IPS-20b (cell line): ENCODE data around the gene HNRNPU.
A peak's percentile ranks its signal among the peaks of the same experiment; 100 is the strongest.
"Not testable (repeated sequence)": the region's sequence is repeated elsewhere in the genome, so short reads cannot be mapped to it uniquely, and the experiment has no call there.

Experiments used
- H3K27ac ChIP-seq: one replicate; pipeline ENCODE4 v1.5.1; 2013; ENCODE audit warnings: low read length
- H3K27me3 ChIP-seq: 2 replicates; pipeline ENCODE4 v1.6.1; 2013; ENCODE audit warnings: mild to moderate bottlenecking, low read length, inconsistent platforms; ENCODE audit not compliant: insufficient read depth
- H3K36me3 ChIP-seq: 2 replicates; pipeline ENCODE4 v1.6.1; 2013; ENCODE audit warnings: low read depth, mild to moderate bottlenecking, inconsistent platforms, low read length, moderate library complexity; ENCODE audit not compliant: insufficient read depth
- H3K4me1 ChIP-seq: 2 replicates; pipeline ENCODE4 v1.6.1; 2013; ENCODE audit warnings: mild to moderate bottlenecking, control low read depth, inconsistent platforms, low read length, moderate library complexity; ENCODE audit not compliant: insufficient read depth
- H3K4me3 ChIP-seq: 2 replicates; pipeline ENCODE4 v1.5.1; 2013; ENCODE audit warnings: mild to moderate bottlenecking, low read length, inconsistent platforms
- H3K9ac ChIP-seq: 2 replicates; pipeline ENCODE4 v1.6.1; 2013; ENCODE audit warnings: low read depth, mild to moderate bottlenecking, inconsistent platforms, low read length, moderate library complexity
- H3K9me3 ChIP-seq: 2 replicates; pipeline ENCODE4 v1.6.1; 2013; ENCODE audit warnings: mild to moderate bottlenecking, low read depth, low read length, inconsistent platforms; ENCODE audit not compliant: insufficient read depth

HNRNPU gene

DNA sequence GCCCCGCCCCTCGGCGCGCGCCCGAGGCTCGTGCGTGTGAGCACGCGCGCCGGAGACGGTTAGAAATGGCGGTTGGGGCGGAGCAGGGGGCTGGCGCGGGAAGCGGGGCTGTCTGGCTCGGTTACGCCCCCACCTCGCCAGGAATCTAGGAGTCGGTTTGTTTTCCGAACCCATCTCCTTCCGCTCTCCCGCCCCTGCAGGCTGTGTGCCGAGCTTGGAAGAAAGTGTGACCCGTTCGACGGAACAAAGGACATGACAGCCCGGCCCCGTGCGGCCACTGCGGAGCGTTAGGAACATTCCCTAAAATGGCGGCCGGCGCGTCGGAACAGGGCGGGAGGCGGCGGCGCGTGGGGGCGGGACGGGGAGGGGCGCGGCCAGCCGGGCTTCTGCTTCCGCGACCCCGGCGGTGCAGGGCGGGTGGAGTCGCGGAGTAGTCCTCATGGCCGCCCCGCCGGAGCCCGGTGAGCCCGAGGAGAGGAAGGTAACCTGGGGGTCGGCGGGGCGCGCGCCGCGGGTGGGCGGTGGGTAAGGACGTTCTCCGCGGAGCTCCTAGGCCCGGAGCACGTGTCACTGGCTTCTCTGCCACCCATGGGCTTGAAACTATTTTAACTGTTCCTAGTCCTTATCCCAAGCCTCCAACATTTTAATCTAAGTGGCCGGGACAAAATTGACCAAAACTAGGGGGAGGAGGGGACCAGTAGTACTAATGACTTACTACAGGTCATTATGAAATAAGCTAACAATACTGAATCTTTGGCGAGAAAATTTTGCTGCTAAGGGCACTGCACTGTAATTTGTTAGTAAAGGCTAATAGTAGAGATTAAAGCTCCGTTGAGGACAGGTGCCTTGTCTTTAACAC lies 28.8 kb downstream of the HNRNPU start, which contains the start of gene COX20:
Gene COX20 (plus strand): TSS at position 383 of the 859 bp plus-strand sequence. CDS start 57 bp downstream, at position 440.
- no peaks in the 10 kb centered on the region for H3K27me3 ChIP-seq
- peaks cover 17% of the 10 kb centered on the region for H3K36me3 ChIP-seq
- H3K9me3 ChIP-seq: no peaks in the 10 kb centered on the region
- H3K4me1 ChIP-seq: peaks cover 11% of the 10 kb centered on the region; the same call in 1 of the 2 replicates
- peak within 1 kb of the TSS; percentile 99 for H3K27ac ChIP-seq
- peak within 1 kb of the TSS; percentile 94 for H3K4me3 ChIP-seq
- peak within 1 kb of the TSS; percentile 96 for H3K9ac ChIP-seq

DNA sequence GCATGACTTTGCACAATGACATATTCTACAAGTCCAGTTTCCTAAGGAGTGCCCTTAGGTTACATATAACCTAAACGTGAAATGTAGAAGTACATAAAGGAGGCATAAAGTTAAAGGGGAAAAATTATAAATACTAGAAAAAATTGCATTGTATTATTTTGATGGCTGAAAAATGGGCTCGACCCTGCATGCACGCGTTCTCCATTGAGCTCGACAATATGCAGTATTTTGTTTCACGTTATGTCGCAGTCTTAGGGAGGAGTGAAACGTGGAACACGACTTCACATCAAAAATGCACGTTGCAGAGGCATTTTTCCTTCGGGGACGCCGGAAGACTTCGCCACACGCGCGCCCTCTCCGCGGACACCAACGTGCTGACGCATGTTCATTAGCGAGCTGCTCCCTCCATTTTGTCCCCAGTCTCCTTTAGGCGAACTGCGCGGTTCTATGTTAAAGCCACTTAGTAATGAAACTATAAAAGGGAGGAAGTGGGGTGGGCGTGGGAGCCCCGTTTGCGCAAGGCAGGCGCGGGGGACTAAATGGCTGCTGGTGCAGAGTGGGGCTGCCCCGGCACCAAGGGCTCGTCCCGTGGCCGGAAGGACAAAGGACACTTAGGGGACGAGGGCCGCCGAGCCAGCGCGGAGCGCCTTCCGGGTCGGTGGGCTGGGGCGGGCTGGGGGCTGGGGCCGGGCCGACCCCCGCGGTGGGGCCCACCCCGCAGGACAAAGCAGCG lies 29.6 kb downstream of the HNRNPU start:
- H3K4me1 ChIP-seq: peaks cover 11% of the 10 kb centered on the region; the same call in 1 of the 2 replicates
- peaks cover 9% of the 10 kb centered on the region for H3K36me3 ChIP-seq
- H3K27me3 ChIP-seq: no peaks in the 10 kb centered on the region
- H3K4me3 ChIP-seq: peak overlapping the region; percentile 94
- no peaks in the 10 kb centered on the region for H3K9me3 ChIP-seq
- peak overlapping the region; percentile 96 for H3K9ac ChIP-seq
- peak overlapping the region; percentile 99 for H3K27ac ChIP-seq

DNA sequence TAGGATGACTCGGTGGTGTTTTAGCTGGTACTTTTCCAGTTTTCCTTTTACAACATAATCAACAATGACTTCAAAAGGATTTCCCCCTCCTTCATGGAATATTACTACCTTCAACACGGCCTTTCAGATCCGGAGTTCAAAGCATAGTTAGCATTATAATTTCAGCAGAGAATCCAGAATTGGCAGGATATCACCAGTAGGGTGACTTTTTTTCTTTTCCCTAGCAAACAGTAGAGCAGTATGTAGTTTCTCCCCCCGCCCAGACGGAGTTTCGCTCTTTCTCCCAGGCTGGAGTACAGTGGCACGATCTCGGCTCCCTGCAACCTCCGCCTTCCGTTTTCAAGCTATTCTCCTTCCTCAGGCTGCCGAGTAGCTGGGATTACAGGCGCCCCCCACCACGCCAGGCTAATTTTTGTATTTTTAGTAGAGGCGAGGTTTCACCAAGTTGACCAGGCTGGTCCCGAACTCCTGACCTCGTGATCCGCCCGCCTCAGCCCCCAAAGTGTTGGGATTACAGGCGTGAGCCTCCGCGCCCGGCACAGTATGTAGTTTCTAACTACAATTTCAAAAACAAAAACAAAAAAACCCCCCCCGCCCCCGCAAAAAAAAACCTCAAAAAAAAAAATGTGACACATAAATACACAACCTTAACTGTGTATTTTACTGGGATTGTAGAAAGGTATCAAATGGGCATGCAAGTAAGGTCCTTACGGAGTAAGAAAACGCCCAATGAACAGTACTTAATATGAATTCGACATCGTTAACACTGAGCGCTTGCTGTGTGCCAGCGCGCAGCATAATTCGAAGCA lies 30.4 kb downstream of the HNRNPU start:
- H3K27ac ChIP-seq: peak overlapping the region; percentile 99
- H3K9me3 ChIP-seq: no peaks in the 10 kb centered on the region
- H3K4me3 ChIP-seq: peak overlapping the region; percentile 70
- peaks cover 5% of the 10 kb centered on the region; the same call in 1 of the 2 replicates for H3K36me3 ChIP-seq
- H3K27me3 ChIP-seq: no peaks in the 10 kb centered on the region
- peak overlapping the region; percentile 96 for H3K9ac ChIP-seq
- peaks cover 11% of the 10 kb centered on the region; the same call in 1 of the 2 replicates for H3K4me1 ChIP-seq

DNA sequence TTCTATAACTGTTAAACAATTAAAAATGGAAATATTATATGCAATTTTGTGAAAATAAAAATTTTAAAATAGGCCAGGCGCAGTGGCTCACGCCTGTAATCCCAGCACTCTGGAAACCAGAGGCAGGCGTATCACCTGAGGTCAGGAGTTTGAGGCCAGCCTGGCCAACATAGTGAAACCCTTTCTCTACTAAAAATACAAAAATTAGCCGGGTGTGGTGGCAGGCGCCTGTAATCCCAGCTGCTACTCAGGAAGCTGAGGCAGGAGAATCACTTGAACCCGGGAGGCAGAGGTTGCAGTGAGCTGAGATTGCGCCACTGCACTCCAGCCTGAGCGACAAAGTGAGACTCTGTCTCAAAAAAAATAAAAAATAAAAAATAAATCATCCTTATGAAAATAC lies 31.1 kb downstream of the HNRNPU start:
- H3K9me3 ChIP-seq, H3K27me3 ChIP-seq, H3K36me3 ChIP-seq, H3K27ac ChIP-seq: not testable (repeated sequence)
- Histone ChIP-seq H3K4me3 (peak overlapping the region; percentile 70; the same call in 1 of the 2 replicates), H3K9ac (peak overlapping the region; percentile 96; the same call in 1 of the 2 replicates), H3K4me1 (peaks cover 11% of the 10 kb centered on the region; the same call in 1 of the 2 replicates)

DNA sequence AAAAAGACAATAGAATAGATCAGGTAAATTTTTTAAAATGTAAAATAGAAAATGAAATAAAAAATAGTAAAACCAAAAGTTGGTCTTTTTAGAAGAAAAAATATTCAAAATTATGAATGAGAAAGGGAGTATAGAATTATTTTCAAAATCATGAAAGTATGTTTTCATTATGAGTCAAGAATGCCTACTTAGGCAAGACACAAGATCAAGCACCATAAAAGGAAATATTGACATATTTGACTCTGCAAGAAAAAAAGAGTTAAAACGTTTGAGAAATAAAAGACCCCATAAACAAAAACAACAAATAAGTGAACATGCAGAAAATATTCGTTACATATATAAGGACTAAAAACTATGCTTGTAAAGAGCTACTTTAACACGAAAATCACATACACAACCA lies 33.7 kb downstream of the HNRNPU start:
- Histone ChIP-seq H3K4me3 (no peak overlapping the region), H3K27ac (no peak overlapping the region), H3K9me3 (no peaks in the 10 kb centered on the region), H3K4me1 (peaks cover 7% of the 10 kb centered on the region; the same call in 1 of the 2 replicates), H3K36me3 (no peaks in the 10 kb centered on the region; the same call in 1 of the 2 replicates), H3K27me3 (no peaks in the 10 kb centered on the region), H3K9ac (no peak overlapping the region)

DNA sequence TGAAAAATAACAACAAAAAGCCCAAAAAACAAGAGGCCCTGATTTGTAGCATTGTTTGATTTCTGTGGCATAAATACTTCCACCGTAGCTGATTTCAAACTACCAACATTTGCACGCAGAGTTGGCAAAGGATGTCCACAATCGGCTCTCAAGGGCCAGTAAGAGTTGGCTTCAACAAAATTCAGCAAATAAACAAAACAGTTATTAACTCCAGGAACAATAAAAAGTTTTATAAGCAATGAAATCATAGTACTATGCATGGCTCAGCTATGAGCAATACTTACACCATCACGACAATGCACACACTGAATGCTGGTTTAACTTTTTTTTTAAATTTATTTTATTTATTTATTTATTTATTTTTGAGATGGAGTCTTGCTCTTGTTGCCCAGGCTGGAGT lies 37.6 kb downstream of the HNRNPU start:
- H3K36me3 ChIP-seq: no peaks in the 10 kb centered on the region; the same call in 1 of the 2 replicates
- no peaks in the 10 kb centered on the region for H3K9me3 ChIP-seq
- H3K27me3 ChIP-seq: no peaks in the 10 kb centered on the region
- no peak overlapping the region for H3K9ac ChIP-seq
- no peak overlapping the region for H3K27ac ChIP-seq
- peaks cover 8% of the 10 kb centered on the region for H3K4me1 ChIP-seq
- no peak overlapping the region for H3K4me3 ChIP-seq

DNA sequence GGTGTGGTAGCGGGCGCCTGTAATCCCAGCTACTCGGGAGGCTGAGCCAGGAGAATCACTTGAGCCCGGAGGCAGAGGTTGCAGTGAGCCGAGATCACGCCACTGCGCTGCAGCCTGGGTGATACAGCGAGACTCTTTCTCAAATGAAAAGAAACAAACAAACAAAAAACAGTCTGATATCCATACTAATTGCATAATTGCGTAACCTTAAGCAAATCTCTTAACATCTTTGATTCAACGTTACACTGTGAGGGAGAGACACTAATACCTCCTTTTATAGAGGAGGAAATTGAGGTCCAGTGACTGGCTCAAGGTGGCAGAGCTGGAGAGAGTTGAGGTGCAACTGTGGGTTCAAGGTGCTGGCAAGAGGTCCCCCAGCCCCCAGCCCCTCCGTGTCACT lies 41.5 kb downstream of the HNRNPU start:
- no peak overlapping the region for H3K4me3 ChIP-seq
- peaks cover 14% of the 10 kb centered on the region for H3K4me1 ChIP-seq
- no peak overlapping the region for H3K9ac ChIP-seq
- no peak overlapping the region for H3K27ac ChIP-seq
- peaks cover 6% of the 10 kb centered on the region; the same call in 1 of the 2 replicates for H3K36me3 ChIP-seq
- no peaks in the 10 kb centered on the region for H3K27me3 ChIP-seq
- H3K9me3 ChIP-seq: no peaks in the 10 kb centered on the region

DNA sequence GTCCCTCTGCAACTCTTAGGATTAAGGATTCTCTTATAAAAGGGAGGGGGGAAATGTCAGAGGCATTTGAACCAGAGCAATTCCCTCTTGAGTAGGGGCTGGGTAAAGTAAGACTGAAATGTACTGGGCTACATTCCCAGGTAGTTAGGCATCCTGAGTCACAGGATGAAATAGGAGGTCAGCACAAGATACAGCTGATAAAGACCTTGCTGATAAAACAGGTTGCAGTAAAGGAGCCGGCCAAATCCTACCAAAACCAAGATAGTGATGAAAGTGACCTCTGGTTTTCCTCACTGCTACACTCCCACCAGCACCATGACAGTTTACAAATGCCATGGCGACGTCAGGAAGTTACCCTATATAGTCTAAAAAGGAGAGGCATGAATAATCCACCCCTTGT lies 43.2 kb downstream of the HNRNPU start:
- H3K27ac ChIP-seq: no peak overlapping the region
- no peak overlapping the region for H3K9ac ChIP-seq
- no peaks in the 10 kb centered on the region for H3K27me3 ChIP-seq
- peaks cover 19% of the 10 kb centered on the region for H3K4me1 ChIP-seq
- peaks cover 6% of the 10 kb centered on the region; the same call in 1 of the 2 replicates for H3K36me3 ChIP-seq
- no peaks in the 10 kb centered on the region for H3K9me3 ChIP-seq
- no peak overlapping the region for H3K4me3 ChIP-seq

DNA sequence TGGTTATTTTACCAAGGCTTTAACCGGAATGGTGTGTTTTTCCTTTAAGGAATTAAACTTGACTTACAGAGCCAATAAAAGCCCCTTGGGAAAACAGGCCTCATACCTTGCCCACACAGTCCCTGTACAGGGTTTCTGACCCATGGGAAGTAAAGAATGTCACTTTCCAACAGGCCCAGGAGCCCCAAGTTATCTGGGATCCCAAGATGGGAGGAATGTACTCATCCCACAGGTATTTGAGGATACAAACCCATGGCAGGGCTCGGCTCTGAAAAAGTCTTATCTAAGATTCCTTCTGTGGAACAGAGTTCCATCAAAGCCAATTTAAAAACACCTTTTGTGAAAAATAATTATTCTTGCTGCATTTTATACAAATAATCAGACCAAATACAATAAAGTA lies 44.2 kb downstream of the HNRNPU start:
- no peak overlapping the region for H3K27ac ChIP-seq
- H3K4me1 ChIP-seq: peaks cover 15% of the 10 kb centered on the region
- no peaks in the 10 kb centered on the region for H3K9me3 ChIP-seq
- H3K9ac ChIP-seq: no peak overlapping the region
- H3K4me3 ChIP-seq: no peak overlapping the region
- H3K36me3 ChIP-seq: peaks cover 6% of the 10 kb centered on the region; the same call in 1 of the 2 replicates
- no peaks in the 10 kb centered on the region for H3K27me3 ChIP-seq

DNA sequence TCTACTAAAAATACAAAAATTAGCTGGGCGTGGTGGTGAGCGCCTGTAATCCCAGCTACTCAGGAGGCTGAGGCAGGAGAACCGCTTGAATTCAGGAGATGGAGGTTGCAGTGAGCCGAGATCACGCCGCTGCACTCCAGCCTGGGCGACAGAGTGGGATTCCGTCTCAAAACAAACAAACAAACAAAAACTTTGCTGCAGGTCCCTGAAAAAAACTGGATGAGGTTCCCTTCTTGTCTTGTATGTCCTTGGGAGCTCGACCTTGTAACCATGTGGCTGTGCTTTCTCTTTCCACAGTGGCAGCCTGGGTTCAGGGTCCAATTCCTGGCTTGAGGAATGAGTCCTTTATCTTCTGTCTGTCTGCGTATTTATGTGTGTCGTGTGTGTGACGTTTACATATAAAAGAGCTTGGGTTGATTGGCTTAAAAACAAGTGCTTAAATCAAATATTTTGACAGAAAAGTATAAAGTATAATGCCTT lies 46.9 kb downstream of the HNRNPU start:
- Histone ChIP-seq H3K27me3 (no peaks in the 10 kb centered on the region), H3K4me1 (peaks cover 22% of the 10 kb centered on the region; the same call in 1 of the 2 replicates), H3K9ac (peak overlapping the region; percentile 82; the same call in 1 of the 2 replicates), H3K36me3 (peaks cover 6% of the 10 kb centered on the region; the same call in 1 of the 2 replicates), H3K4me3 (peak overlapping the region; percentile 64; the same call in 1 of the 2 replicates), H3K9me3 (no peaks in the 10 kb centered on the region), H3K27ac (peak overlapping the region; percentile 55)
